D721Med (cell line): Measurements from ENCODE around the gene RCCD1.

Experiments used
- DNase-seq: peaks from one replicate; pipeline ENCODE4 v3.0.0; 2011; ENCODE audit warnings: low spot score; ENCODE audit not compliant: insufficient read length
- FAIRE-seq: peaks from 2 replicates; lab custom pipeline; 2011; peaks lifted over from hg19 to GRCh38; lab: Jason Lieb, UNC
- CTCF ChIP-seq: IDR thresholded peaks from 2 replicates; pipeline ENCODE4 v1.5.1; 2012; ENCODE audit warnings: mild to moderate bottlenecking, control low read depth; ENCODE audit not compliant: insufficient read depth; ENCODE audit errors: missing control alignments

Gene RCCD1

DNA sequence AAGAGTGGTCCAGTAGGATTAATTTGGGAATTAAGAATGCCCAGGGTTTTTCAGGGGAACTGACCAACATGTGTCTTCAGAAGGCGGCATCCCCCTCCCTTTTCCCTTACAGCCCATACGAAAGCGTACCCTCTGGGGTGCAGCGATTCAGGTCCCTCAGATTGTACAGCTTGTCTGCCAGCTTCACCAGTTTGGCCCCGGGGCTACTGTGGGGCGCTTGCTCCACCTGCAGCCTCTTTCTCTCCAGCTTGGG, 23.2 kb upstream of the RCCD1 start:
- DNase-seq (no peak), FAIRE-seq (no peak)
- TF ChIP-seq CTCF = no peak

- no peak for FAIRE-seq
- TF ChIP-seq CTCF = peak; percentile 67
- DNase-seq = peak; percentile 94
Observed at GRCh38 chr15:90931828-90932659, 22.6 kb upstream of the RCCD1 start, which contains the start of gene HDDC3. Gene HDDC3 (minus strand): TSS chr15:90932549. CDS start chr15:90932540, 9 bp downstream.

- DNase-seq (no peak), FAIRE-seq (no peak)
- TF ChIP-seq CTCF = no peak
Observed at GRCh38 chr15:90932660-90932991, 22.1 kb upstream of the RCCD1 start.

DNA sequence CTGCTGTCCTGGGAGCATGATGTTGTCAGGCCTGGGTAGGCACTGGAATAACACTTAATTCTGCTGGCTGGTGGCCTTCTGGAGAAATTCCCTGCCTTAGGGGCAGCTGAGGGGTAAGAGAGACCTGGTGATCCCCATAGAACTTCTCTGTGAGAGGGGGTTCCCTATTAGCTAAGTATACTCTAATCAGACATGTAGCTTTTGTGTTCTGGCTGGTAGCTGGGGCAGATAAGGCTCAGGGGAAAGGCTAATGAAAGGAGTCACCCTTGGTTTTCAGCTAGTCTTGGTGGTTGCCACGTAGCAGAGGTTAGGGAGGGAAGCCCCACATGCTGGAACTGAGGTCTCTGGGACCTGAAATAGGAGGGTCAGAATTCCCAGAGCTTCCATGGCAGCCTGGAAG, 21.4 kb upstream of the RCCD1 start:
- DNase-seq = no peak
- no peak for FAIRE-seq
- TF ChIP-seq CTCF = no peak

DNA sequence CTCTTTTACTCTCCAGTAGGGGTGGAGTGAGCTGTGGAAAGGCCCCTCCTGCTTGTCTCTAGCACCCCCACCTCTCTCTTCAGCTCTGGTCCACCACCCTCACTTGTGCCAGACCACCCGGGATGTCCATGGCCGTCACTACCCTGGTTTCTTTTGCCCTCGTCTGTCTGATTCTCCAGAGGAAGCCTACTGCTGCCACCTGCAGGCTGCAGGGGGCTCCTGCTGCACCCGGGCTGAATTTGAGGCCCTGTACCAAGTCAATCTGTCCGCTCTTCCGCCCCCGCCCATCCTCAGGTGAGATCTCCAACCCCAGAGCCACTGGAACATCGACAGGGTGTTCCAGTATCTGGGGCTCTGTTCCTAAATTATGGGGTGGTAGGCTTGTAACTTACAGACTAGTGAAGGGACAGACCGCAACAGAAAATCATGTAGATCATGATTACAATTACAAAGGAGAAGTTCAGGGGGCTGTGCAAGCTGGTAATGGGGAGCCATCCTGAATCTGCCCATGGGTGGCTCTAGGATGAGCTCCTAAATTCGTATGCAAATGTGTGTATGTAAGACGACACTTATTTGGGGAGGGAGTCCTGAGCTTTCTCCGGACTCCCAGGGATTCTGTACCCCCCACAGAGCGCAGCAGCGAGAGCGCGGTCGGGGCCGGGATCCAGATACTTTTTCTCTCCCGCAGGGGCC, 20.3 kb upstream of the RCCD1 start:
- FAIRE-seq = no peak

DNA sequence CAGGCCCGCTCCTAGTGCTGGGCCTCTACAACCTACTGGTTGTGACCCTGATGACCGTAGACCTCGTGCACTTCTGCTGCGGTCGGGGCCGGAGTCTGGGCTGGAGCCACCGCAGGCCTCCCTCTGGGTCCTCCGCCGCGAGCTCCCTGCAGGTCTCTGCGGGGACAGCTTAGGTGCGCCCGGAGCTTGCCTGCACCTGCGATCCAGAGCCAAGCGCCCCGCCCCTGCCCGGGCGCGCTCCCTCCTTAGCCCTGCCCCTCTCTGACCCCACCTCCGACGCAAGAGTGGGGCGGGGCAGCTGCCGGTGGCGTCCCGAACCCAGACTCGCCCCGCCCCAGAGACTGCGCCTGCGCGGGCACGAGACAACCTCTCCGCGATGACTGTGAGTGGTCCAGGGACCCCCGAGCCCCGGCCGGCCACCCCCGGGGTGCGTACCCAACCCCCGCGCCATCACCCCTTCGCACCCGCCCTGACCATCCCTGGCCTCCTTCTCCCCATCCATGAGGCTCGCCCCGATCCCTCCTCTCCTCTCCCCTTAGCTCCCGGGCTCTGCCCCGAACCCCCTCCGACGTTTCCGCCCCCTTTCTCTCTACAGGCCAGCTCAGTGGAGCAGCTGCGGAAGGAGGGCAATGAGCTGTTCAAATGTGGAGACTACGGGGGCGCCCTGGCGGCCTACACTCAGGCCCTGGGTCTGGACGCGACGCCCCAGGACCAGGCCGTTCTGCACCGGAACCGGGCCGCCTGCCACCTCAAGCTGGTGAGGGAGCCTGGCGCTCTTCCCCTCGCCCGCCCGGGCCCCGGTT, 19.5 kb upstream of the RCCD1 start, which contains the start of gene UNC45A:
Gene UNC45A (plus strand): TSS at position 337 of the 803 bp plus-strand sequence. CDS start 40 bp downstream, at position 377.
- FAIRE-seq = no peak
- DNase-seq = peak; percentile 98
- no peak for TF ChIP-seq CTCF

More for the DNA sequence above, 20.3 kb upstream of the RCCD1 start:
- TF ChIP-seq CTCF = peak; percentile 93
- peak; percentile 81 for DNase-seq
